ENCODE results near the gene ORM2.
"Not testable (repeated sequence)": the region's sequence is repeated elsewhere in the genome, so short reads cannot be mapped to it uniquely, and the experiment has no call there.

Gene ORM2

DNA sequence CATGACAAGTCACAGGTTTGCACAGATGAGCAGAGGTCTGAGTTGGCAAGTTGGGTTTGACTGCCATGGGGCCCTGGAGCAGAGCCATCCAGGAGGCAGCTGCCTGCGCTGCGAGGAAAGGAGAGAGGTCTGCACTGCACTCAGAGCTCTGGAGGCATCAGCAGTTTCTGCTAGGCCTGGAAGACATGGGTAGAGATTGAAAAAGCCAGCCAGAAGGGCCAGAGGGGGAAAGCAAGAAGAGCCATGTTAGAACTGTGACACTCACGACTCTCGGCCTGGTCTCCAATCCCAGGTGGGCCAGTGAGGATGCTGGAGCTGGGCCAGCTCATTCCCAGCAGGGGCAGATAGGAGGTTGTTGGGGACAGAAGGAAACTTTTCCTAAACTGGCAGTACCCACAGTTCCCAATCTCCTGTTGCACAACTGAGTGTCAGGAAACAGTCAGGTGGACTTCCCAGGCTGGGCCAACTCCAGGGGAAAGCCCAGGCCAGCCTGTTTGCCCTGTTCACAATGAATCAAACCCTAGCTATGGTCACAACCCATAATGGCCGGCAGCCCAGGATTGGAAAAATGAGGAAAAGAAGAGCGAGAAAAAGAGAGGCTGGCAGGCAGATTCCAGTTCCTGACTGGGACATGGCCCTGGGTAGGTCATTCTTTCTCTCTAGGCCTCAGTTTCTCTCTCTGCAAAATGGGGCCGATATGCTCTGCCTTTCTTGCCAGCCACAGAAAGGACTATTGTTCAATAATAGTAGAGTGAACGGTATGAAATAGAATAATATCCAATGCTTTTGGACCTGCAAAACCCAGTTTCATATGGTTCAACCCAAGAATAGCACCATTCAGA is 14.6 kb upstream of the ORM2 start:
- DNase-seq (ENCODE audit: low spot score), result no peak

GRCh38 chr9:114315723-114316363 is 13.8 kb upstream of the ORM2 start:
- DNase-seq (ENCODE audit: low spot score), result no peak

DNA sequence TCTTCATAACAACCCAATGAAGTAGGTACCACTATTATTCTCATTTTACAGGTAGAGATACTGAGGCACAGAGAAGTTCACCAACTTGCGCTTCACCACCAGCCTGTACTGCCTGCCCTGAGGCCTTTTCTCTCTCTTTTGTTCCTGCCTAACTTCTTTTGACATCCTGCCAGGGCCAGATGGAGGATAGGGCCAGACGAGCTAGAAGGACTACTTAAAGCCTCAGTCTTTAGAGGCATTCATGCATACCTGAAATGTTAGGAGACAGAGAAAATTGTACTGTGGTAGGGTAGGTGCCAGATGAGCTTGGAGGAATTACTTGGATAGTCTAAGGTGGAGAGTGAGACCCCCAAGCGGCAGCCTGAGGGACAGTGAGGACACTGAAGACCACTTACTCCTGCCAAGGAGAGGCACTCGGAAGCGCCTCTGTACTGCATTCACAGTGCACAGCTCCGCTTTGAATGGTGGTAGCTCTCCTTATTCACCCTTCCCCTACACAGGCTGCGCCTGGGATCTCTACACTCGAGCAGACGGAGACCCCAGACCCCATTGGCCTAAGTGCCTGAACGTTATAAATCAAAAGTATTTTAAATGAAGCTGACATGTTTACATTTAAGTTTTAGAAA is 13.0 kb upstream of the ORM2 start:
- DNase-seq (ENCODE audit: low spot score), result no peak

- no peak for DNase-seq (ENCODE audit: low spot score)
Measured at GRCh38 chr9:114317665-114318357, 11.9 kb upstream of the ORM2 start.

DNA sequence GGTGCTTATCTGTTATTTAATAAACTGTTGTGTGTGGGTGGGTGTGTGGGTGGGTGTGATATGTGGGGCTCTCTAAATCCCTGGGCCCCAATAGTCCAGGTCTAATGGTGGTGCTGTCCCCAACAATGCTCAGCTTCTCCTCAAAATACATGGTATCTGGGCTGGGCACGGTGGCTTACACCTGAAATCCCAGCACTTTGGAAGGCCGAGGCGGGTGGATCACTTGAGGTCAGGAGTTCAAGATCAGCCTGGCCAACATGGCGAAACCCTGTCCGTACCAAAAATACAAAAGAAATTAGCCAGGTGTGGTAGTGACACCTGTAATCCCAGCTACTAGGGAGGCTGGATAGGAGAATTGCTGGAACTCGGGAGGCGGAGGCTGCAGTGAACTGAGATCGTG is 11.3 kb upstream of the ORM2 start:
- no peak for DNase-seq (ENCODE audit: low spot score)

GRCh38 chr9:114319147-114319546 is 10.5 kb upstream of the ORM2 start:
- DNase-seq (ENCODE audit: low spot score), result no peak

DNA sequence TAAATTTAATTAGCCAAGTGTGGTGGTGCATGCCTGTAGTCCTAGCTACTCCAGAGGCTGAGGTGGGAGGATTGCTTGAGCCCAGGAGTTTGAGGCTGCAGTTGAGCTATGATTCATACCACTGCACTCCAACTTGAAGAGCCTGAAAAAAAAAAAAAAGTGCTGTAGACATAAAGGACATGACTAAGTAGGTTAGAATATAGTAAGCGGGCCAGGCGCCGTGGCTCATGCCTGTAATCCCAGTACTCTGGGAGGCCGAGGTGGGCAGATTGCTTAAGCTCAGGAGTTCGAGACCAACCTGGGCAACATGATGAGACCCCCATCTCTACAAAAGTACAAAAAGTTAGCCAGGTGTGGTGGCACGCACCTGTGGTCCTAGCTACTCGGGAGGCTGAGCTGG is 9.0 kb upstream of the ORM2 start:
- not testable (repeated sequence) for DNase-seq (ENCODE audit: low spot score)

DNA sequence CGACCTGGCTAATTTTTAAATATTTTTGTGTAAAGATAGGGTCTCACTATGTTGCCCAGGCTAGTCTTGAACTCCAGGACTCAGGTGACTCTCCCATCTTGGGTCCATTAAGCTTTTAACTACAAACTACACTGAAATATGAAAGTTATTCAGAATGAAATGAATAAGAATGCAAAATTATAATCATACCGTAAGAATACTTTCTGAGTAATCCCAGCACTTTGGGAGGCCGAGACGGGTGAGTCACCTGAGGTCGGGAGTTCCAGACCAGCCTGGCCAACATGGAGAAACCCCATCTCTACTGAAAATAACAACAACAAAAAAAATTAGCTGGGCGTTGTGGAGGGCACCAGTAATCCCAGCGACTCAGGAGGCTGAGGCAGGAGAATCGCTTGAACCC is 7.9 kb upstream of the ORM2 start:
- no peak for DNase-seq (ENCODE audit: low spot score)

- not testable (repeated sequence) for DNase-seq (ENCODE audit: low spot score)
Measured at GRCh38 chr9:114322160-114322818, 7.4 kb upstream of the ORM2 start.

GRCh38 chr9:114322831-114323531 is 6.7 kb upstream of the ORM2 start, which contains the start of gene ORM1:
Gene ORM1 (plus strand): TSS chr9:114323098. CDS start chr9:114323134, 36 bp downstream.
- DNase-seq (ENCODE audit: low spot score), result not testable (repeated sequence)

DNA sequence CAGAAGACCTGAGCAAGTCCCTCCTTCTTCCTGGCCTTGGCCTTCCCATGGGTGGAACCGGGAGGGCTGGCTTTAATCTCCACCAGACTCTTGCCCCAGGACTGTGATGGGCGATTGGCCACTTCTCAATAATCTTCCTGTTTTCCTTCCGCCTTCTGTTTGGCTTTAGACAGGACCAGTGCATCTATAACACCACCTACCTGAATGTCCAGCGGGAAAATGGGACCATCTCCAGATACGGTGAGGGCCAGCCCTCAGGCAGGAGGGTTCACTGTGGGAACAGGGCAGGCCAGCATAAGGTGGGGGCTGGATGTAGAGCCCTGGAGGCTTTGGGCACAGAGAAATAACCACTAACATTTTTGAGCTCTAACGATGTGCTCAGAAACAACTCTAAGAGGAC is 5.8 kb upstream of the ORM2 start:
- DNase-seq (ENCODE audit: low spot score), result not testable (repeated sequence)

- no peak for DNase-seq (ENCODE audit: low spot score)
Measured at GRCh38 chr9:114324492-114324891, 5.2 kb upstream of the ORM2 start.

GRCh38 chr9:114324965-114325364 is 4.7 kb upstream of the ORM2 start:
- not testable (repeated sequence) for DNase-seq (ENCODE audit: low spot score)

- DNase-seq (ENCODE audit: low spot score), result not testable (repeated sequence)
Measured at GRCh38 chr9:114325684-114326254, 3.9 kb upstream of the ORM2 start.

DNA sequence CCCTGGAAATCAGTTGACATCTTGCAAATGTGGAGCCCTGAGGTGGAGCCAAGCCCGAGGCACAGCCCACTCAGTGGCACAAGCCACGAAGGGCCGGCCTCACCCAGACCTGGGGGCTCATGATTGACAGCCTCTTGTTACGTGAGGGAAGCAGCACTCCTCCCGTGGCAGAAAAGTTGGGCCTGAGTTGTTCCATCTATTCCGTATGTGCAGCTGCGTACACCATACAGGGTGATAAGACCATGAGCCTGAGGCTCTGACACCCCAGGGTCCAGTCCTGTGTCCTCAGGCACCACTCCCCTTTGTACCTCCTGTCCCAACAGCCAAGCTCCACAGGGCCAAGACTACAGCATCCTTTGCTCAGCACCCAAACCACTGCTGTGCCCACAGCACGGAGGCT is 1.9 kb upstream of the ORM2 start:
- no peak for DNase-seq (ENCODE audit: low spot score)

GRCh38 chr9:114328357-114328820 is 1.3 kb upstream of the ORM2 start:
- DNase-seq (ENCODE audit: low spot score), result not testable (repeated sequence)

GRCh38 chr9:114328937-114329624 is 588 bp upstream of the ORM2 start:
- DNase-seq (ENCODE audit: low spot score), result not testable (repeated sequence)

DNA sequence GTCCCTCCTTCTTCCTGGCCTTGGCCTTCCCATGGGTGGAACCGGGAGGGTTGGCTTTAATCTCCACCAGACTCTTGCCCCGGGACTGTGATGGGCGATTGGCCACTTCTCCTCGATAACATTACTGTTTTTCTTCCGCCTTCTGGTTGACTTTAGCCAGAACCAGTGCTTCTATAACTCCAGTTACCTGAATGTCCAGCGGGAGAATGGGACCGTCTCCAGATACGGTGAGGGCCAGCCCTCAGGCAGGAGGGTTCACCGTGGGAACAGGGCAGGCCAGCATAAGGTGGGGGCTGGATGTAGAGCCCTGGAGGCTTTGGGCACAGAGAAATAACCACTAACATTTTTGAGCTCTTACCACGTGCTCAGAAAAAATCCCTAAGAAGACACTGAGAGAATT is 967 bp downstream of the ORM2 start:
- no peak for DNase-seq (ENCODE audit: low spot score)

DNA sequence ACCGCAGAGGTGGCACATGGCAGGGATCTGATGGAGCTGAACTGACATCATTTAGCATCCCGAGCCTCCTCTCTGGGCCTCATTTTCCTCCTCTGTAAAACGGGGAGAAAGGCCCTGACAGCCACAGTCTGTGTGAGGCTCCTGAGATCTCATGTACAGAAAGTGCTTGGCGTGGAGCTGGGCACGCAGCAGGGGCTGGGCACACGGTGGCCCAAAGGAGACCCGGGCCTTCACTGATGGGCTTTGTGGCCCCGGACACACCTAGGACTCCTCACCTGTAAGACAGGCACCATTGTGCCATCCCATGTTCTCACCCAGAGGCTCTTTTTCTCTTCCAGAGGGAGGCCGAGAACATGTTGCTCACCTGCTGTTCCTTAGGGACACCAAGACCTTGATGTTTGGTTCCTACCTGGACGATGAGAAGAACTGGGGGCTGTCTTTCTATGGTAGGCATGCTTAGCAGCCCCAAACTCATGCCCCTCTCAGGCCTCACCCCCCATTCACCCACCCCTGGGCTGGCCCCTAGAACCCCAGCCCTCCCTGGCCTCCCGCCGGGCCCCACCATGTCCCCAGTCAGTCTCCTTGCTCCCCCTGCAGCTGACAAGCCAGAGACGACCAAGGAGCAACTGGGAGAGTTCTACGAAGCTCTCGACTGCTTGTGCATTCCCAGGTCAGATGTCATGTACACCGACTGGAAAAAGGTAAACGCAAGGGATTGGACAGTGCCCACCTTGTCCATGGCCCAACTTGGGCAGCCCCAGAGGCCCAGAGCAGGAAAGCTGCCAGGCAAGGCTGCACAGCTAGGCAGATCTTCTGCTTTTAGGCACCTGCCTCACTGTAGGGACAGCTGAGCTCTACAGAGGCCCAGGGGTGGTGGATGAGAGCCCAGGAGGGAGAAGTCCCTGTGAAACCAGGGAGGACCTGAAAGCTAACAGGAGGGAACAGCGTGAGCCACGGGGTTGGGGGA is 1.8 kb downstream of the ORM2 start:
- not testable (repeated sequence) for DNase-seq (ENCODE audit: low spot score)
